Activated CD8-positive, alpha-beta memory T cell treated with anti-CD3 and anti-CD28 coated beads, Interleukin-2, amount 50 U/mL, for 4 hours (primary cell): ENCODE data around the gene FAM107A.

Source experiments
- DNase-seq: peaks from one replicate; pipeline ENCODE4 v3.0.0-alpha.2; 2020

Gene FAM107A

GRCh38 chr3:58566398-58567250, 10.6 kb downstream of the FAM107A start:
- DNase-seq, result no peak

- DNase-seq, result no peak
Observed at GRCh38 chr3:58565621-58566397, 11.4 kb downstream of the FAM107A start.

- DNase-seq, result no peak
Observed at GRCh38 chr3:58564456-58565160, 12.6 kb downstream of the FAM107A start.

DNA sequence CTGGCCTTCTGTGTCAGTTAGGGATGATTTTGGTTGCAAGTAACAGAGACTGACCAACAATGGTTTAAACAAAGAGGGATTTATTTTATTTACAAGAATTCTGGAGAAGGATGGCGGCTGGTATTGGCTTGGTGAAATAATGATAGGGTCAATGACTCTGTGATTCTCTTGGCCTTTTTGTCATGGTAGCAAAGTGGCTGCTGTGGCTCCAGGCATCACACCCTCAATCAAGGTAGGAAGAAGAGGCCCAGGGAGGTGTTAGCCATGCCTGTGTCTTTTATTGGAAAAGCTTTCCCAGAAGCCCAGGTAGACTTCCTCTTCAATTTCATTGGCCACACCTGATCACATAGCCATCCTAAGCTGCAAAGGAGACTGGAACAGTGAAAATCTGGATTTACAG, 13.1 kb downstream of the FAM107A start:
- no peak for DNase-seq

- DNase-seq, result no peak
Observed at GRCh38 chr3:58563386-58564035, 13.7 kb downstream of the FAM107A start.

GRCh38 chr3:58562498-58562897, 14.7 kb downstream of the FAM107A start:
- no peak for DNase-seq

DNA sequence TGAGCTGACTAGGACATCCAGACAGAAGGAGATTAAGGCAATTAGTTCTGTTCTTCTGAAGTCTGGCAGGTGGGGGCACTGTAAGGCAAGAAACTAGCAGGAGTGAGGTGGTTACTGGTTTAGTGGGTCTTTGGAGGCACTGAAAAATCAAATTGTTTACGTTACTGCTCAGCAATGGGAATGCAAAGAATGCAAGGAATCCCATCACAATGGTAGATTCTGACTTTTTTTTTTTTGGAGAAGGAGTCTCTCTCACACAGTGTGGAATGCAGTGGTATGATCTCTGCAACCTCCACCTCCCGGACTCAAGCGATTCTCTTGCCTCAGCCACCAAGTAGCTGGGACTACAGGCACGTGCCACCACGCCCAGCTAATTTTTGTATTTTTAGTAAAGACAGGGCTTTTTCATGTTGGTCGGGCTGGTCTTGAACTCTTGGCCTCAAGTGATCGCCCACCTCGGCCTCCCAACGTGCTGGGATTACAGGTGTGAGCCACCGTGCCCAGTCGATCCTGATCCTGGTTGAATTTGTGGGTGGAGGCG, 16.4 kb downstream of the FAM107A start:
- no peak for DNase-seq

- DNase-seq, result no peak
Observed at GRCh38 chr3:58559586-58559985, 17.6 kb downstream of the FAM107A start.

DNA sequence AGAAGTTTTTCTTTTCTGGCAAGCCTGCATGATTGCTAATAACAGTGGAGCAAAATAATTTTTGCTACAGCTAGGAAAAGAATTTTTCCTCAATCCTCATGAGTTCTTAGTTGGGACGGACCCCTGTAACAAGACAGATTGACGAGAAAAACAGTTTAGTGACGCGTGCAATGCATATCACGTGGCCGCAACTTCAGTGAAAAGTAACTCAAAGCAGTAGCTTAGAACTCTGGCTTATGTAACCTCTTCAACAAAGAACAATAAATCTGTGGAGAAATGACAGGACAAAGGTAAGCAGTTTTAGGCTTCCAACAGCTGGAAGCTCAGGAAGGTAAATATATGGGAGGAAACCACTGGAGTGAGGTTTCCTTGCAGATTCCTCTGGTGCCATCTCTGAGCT, 19.7 kb downstream of the FAM107A start:
- no peak for DNase-seq

GRCh38 chr3:58556761-58557221, 20.4 kb downstream of the FAM107A start:
- no peak for DNase-seq

DNA sequence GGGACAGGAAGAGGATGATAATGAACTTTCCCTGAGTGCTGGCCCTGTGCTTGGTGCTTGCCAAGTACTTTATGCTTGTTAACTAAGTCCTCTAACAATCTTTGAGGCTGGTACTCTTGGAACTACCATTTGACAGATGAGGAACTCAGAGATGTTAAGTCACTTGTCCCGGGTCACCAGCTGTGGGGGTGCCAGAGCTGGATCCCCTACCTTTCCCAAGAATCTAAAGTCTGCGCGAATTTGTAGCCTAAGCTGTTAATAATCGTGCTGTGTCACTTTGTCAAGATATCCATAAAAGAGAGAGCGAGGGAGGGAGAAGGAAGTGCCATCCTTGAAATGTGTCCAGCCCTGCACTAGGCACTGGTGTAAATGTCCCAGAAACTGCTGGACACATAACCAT, 21.2 kb downstream of the FAM107A start:
- DNase-seq, result no peak

DNA sequence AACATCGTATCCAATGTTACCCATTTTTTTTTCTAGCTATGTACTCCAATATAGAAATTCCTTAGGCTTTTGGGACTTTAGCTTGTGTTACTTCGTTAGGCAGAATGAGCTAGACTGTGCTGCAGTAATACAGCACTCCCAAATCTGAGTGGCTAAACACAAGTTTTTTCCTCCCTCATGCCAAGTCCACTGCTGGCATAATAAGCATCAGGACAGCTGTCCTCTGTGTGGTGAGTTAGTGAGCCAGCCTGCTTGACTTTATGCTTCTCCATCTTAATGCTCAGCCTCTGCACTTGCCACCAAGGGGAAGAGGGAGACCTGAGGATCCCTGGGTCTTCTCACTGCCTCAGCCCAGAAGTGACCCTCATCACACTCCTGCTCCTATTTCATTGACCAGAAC, 22.0 kb downstream of the FAM107A start:
- DNase-seq, result no peak

DNA sequence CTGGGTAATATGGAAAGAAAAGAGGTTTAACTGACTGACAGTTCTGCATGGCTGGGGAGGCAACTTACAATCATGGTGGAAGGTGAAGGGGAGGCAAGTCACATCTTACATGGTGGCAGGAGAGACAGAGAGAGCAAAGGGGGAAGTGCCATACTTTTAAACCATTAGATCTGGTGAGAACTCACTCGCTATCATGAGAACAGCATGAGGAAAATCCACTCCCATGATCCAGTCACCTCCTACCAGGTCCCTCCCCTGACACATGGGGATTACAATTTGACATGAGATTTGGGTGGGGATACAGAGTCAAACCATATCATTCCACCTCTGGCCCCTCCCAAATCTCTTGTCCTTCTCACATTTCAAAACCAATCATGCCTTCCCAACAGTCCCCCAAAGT, 24.2 kb downstream of the FAM107A start:
- DNase-seq, result no peak

GRCh38 chr3:58551636-58552180, 25.5 kb downstream of the FAM107A start:
- no peak for DNase-seq

DNA sequence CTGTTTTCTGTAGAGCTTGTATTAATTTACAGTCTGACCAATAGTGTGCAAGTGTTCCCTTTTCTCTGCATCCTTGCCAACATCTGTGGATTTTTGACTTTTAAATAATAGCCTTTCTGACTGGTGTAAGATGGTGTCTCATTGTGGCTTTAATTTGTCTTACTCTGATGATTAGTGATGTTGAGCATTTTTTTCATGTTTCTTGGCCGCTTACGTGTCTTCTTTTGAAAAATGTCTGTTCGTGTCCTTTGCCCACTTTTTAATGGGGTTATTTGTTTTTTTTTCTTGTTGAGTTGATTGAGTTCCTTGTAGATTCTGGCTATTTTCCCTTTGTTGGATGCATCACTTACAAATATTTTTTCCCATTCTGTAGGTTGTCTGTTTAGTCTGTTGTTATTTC, 32.6 kb downstream of the FAM107A start:
- DNase-seq, result no peak

- DNase-seq, result no peak
Observed at GRCh38 chr3:58540176-58540858, 36.9 kb downstream of the FAM107A start.

GRCh38 chr3:58539626-58540025, 37.6 kb downstream of the FAM107A start:
- DNase-seq, result no peak

DNA sequence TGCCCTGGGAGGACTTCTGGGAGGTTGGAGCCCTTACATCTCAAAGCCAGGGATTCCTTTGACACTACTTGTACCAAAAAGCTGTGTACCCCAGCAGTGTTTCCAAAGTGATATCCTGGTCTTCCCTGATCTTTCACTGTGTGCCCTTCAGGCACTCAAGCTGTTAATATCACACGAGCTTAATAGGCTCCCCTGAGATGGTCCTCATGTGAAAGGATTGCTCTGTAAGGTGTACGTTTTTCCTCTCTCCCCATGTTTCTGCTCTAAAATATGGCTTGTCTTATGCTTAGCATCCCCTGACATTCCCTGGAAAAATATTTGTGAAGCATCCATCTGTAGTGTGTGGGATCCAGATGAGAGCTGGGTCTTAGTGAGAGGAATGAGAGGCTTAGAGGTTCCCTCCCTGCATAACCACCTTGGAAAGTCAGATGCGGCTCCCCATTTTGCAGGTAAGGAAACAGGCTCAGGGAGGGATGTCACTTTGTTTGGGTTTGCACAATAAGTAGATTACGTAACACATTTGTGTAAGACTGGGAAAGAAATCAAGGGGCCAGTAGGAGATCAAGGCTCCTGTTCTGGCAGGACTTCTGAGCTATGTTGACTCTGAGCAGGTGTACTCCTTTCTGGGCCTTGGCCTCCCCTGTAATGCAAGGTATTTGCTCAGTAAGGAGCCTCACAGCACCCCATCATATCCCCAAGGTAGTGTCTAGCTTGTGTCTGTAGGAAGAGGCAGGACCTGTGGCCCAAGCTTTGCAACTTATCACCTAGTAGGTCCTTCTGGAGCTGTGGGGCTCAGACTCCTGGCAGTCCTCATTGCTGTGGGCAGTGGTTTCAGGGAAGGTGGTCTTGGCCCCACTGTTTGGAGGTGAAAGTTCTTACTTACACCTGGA, 39.5 kb downstream of the FAM107A start:
- no peak for DNase-seq

GRCh38 chr3:58536501-58537411, 40.4 kb downstream of the FAM107A start, which contains the start of gene ACOX2:
TSS of gene ACOX2 (minus strand) at chr3:58537190. CDS start at chr3:58535106, 2,084 bp downstream.
- DNase-seq, result no peak
